BLaER1 (cell line): ENCODE data around the gene FASTKD1.
A peak's percentile ranks its signal among the peaks of the same experiment; 100 is the strongest.
"Not testable (repeated sequence)": the region's sequence is repeated elsewhere in the genome, so short reads cannot be mapped to it uniquely, and the experiment has no call there.

ENCODE experiments used
- H3K27ac ChIP-seq: shearing (Covaris generic); formaldehyde crosslinking; 2 replicates; pipeline ENCODE4 v1.8.1; 2022
- H3K27me3 ChIP-seq: shearing (Covaris generic); formaldehyde crosslinking; 2 replicates; pipeline ENCODE4 v1.8.1; 2022
- H3K36me3 ChIP-seq: shearing (Covaris generic); formaldehyde crosslinking; 2 replicates; pipeline ENCODE4 v1.8.1; 2022
- H3K4me1 ChIP-seq: shearing (Covaris generic); formaldehyde crosslinking; 2 replicates; pipeline ENCODE4 v1.8.1; 2022
- H3K4me2 ChIP-seq: shearing (Covaris generic); formaldehyde crosslinking; 2 replicates; pipeline ENCODE4 v1.8.1; 2022
- H3K4me3 ChIP-seq: shearing (Covaris generic); formaldehyde crosslinking; 2 replicates; pipeline ENCODE4 v1.8.1; 2022
- H3K9ac ChIP-seq: shearing (Covaris generic); formaldehyde crosslinking; 2 replicates; pipeline ENCODE4 v1.8.1; 2022
- H3K9me3 ChIP-seq: shearing (Covaris generic); formaldehyde crosslinking; 2 replicates; pipeline ENCODE4 v1.8.1; 2022
- H4K20me1 ChIP-seq: shearing (Covaris generic); formaldehyde crosslinking; 2 replicates; pipeline ENCODE4 v1.8.1; 2022
- Cebpa-rat ChIP-seq: shearing (Covaris generic); IDR thresholded peaks from 2 replicates; pipeline ENCODE4 v1.8.1; 2022

The FASTKD1 gene

DNA sequence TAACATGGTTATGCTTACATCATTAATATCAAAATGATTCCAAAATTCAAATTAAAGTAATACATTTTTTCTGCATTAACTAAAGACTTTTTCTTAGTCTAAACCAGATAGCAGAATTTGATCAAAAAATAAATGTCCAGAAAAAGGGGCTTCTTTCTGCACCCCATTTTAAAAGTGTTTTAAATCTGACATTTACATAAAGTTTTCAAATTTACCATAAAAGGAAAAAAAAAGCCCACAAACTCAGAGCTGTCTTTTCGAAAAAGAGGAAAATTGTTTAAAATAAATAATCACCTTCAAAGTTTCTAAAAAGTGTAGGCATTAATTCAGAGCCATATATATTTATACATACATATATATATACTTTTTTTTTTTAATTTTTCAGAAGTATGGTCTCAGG lies 1.5 kb downstream of the FASTKD1 start:
- H3K27me3 ChIP-seq = no peaks in the 10 kb centered on the region
- H3K36me3 ChIP-seq = peaks cover 4% of the 10 kb centered on the region; the same call in 1 of the 2 replicates
- H3K9ac ChIP-seq = no peak overlapping the region
- H3K4me3 ChIP-seq = no peak overlapping the region
- H3K4me1 ChIP-seq = peaks cover 27% of the 10 kb centered on the region
- no peak overlapping the region for H3K27ac ChIP-seq
- TF ChIP-seq Cebpa-rat = no peak
- 0 out of 2 replicates have a peak, but pooled peaks cover 3% of the 10 kb centered on the region for H3K9me3 ChIP-seq
- peak overlapping the region; percentile 81 for H3K4me2 ChIP-seq
- H4K20me1 ChIP-seq = no peaks in the 10 kb centered on the region

DNA sequence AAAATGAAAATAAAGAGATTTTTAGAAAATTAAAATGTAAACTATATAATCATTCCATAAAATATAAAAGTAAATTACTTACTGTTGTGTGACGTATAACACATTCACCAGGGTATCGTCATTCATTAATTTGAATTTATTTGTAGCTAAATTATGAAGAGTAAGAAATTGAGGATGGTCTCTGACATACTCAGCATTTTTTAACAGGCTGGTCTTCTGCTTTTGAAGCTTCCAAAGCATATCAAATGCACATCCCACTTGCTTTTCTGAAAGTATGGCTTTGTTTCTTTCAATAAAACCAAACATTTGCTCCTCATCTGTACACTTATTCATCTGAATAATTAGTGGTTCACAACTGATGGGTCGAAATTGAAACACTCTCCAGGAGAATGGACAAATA lies 2.1 kb downstream of the FASTKD1 start:
- no peak overlapping the region for H3K4me3 ChIP-seq
- peak overlapping the region; percentile 81 for H3K4me2 ChIP-seq
- H4K20me1 ChIP-seq = no peaks in the 10 kb centered on the region
- no peak overlapping the region for H3K9ac ChIP-seq
- no peaks in the 10 kb centered on the region for H3K27me3 ChIP-seq
- H3K9me3 ChIP-seq = 0 out of 2 replicates have a peak, but pooled peaks cover 3% of the 10 kb centered on the region
- no peak overlapping the region for H3K27ac ChIP-seq
- TF ChIP-seq Cebpa-rat = no peak
- H3K4me1 ChIP-seq = peaks cover 27% of the 10 kb centered on the region
- H3K36me3 ChIP-seq = peaks cover 9% of the 10 kb centered on the region; the same call in 1 of the 2 replicates

DNA sequence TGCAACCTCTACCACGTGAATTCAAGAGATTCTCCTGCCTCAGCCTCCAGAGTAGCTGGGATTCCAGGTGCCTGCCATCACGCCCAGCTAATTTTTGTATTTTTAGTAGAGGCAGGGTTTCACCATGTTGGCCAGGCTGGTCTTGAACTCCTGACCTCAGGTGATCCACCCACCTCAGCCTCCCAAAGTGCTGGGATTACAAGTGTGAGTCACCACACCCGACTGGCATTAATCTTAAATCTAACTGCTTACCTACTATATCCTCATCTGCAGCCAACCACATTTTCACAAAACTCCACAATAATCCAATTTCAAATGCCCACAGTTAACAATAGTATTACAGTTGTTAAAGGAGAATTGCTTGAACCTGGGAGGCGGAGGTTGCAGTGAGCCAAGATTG lies 2.9 kb downstream of the FASTKD1 start:
- H3K9me3 ChIP-seq, H3K9ac ChIP-seq, H4K20me1 ChIP-seq, H3K4me3 ChIP-seq, H3K4me2 ChIP-seq, H3K27ac ChIP-seq, H3K27me3 ChIP-seq: not testable (repeated sequence)
- peaks cover 27% of the 10 kb centered on the region for H3K4me1 ChIP-seq
- H3K36me3 ChIP-seq = peaks cover 17% of the 10 kb centered on the region

DNA sequence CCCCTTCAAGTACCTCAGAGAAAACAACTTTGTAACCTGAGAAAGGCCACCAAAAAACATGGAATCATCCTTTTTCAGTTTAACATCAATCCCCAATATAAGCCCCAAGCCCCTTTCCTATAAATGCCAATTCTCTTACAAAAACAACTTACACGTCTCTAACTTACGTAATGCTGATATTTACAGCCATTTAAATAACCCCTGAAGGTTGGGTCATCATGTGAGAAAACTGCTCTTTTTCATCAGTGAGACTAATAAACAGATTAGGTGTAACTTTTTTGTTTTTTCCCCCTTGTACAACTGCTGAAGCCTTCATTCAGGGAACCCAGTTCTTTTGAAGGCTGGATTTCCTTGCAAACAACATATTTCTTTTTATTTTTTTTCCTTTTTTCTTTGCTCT lies 3.7 kb downstream of the FASTKD1 start:
- Histone ChIP-seq H3K27me3 (no peaks in the 10 kb centered on the region), H3K9ac (no peak overlapping the region), H3K4me2 (peak overlapping the region; percentile 3; the same call in 1 of the 2 replicates), H3K9me3 (peaks cover 5% of the 10 kb centered on the region; the same call in 1 of the 2 replicates), H3K27ac (no peak overlapping the region), H4K20me1 (no peaks in the 10 kb centered on the region), H3K4me1 (peaks cover 27% of the 10 kb centered on the region), H3K36me3 (peaks cover 23% of the 10 kb centered on the region), H3K4me3 (no peak overlapping the region)
- TF ChIP-seq Cebpa-rat = no peak

DNA sequence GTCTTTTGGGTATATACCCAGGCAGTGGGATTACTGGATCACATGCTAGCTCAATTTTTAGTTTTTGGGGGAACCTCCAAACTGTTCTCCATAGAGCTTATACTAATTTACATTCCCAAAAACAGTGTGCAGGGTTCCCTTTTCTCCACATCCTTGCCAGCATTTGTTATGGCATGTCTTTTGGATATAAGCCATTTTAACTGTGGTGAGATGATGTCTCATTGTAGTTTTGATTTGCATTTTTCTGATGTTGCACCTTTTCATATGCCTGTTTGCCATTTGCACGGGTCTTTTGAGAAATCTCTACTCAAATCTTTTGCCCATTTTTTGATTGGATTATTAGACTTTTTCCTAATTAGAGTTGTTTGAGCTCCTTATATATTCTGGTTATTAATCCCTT lies 8.0 kb downstream of the FASTKD1 start:
- Histone ChIP-seq H3K9me3 (peaks cover 5% of the 10 kb centered on the region; the same call in 1 of the 2 replicates), H3K36me3 (peaks cover 36% of the 10 kb centered on the region), H3K4me3 (no peak overlapping the region), H4K20me1 (no peaks in the 10 kb centered on the region), H3K27ac (no peak overlapping the region), H3K9ac (no peak overlapping the region), H3K4me2 (no peak overlapping the region), H3K27me3 (no peaks in the 10 kb centered on the region), H3K4me1 (peaks cover 8% of the 10 kb centered on the region; the same call in 1 of the 2 replicates)
- no peak for TF ChIP-seq Cebpa-rat

DNA sequence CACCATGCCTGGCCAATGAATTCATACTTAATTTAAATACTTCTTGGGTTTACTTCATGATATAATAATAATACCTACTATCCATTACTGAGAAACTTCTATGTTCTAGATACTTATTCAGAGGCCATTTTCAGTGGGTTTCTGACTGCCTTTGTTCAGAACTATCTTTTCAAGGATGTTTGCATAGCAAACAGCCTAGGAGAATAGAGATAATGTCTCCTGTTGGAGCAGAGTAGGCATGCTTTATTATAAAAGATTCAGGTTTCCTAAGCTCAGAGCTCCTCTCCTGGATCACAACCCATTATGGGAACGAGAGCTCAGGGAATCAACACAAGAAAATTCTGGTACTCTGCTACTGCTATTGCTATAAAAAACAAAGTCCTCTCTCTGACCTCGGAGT lies 11.1 kb downstream of the FASTKD1 start:
- H3K9ac ChIP-seq = no peak overlapping the region
- no peak overlapping the region for H3K4me3 ChIP-seq
- no peak overlapping the region for H3K27ac ChIP-seq
- no peaks in the 10 kb centered on the region for H4K20me1 ChIP-seq
- H3K4me2 ChIP-seq = no peak overlapping the region
- H3K36me3 ChIP-seq = peaks cover 57% of the 10 kb centered on the region
- no peak for TF ChIP-seq Cebpa-rat
- H3K27me3 ChIP-seq = no peaks in the 10 kb centered on the region
- no peaks in the 10 kb centered on the region for H3K4me1 ChIP-seq
- peaks cover 5% of the 10 kb centered on the region; the same call in 1 of the 2 replicates for H3K9me3 ChIP-seq

DNA sequence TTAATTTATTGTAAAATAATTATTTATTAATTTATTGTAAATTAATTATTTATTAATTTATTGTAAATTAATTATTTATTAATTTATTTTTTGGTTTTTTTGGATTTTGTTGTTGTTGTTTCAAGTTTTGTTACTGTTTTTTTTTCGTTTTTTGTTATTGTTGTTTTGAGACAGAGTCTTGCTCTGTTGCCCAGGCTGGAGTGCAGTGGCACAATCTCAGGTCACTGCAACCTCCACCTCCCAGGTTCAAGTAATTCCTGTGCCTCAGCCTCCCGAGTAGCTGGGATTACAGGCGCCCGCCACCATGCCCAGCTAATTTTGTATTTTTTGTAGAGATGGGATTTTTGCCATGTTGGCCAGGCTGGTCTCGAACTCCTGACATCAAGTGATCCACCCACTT lies 11.6 kb downstream of the FASTKD1 start:
- H3K4me3 ChIP-seq, H3K9ac ChIP-seq, H3K4me1 ChIP-seq, H4K20me1 ChIP-seq, H3K27me3 ChIP-seq, H3K4me2 ChIP-seq, H3K27ac ChIP-seq, H3K9me3 ChIP-seq: not testable (repeated sequence)
- peaks cover 57% of the 10 kb centered on the region for H3K36me3 ChIP-seq

DNA sequence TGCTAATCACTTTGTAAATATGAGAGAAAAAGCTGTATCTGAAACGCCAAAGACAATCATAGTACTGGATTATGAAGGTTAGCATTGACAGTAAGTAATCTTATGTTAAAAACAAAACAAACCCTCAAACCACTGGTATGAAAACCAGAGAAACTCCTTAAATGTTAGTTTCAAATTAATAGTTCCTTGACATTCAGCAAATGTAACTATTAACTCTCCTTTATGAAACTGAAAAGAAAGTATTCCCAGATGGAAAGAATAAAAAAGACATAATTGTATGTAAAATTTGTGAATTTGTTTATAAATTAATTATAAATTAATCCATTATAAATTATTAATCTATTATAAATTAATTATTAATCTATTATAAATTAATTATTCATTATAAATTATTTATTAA lies 12.3 kb downstream of the FASTKD1 start:
- no peak overlapping the region for H3K27ac ChIP-seq
- no peak overlapping the region for H3K4me3 ChIP-seq
- peaks cover 56% of the 10 kb centered on the region for H3K36me3 ChIP-seq
- H3K9ac ChIP-seq = no peak overlapping the region
- no peaks in the 10 kb centered on the region for H4K20me1 ChIP-seq
- H3K9me3 ChIP-seq = peaks cover 5% of the 10 kb centered on the region; the same call in 1 of the 2 replicates
- no peaks in the 10 kb centered on the region for H3K27me3 ChIP-seq
- no peaks in the 10 kb centered on the region for H3K4me1 ChIP-seq
- TF ChIP-seq Cebpa-rat = no peak
- H3K4me2 ChIP-seq = no peak overlapping the region

DNA sequence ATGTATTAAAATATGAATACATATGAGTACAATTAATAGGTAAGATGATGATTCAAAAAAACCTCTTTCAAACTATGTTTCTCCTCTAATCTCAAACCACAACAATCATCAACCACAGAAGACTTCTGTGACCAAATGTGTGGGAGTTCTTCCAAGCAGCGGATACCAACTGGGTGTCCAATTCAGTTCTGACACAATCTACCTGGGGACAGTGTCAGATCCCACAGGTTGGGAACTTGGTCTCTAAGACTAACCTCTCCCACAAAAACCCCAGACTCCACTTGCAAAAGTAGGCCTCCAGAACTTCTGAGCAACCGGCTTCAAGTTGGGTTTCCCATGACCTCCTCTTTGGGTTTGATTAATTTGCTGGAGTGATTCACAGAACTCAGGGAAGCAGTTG lies 26.9 kb downstream of the FASTKD1 start:
- Histone ChIP-seq H4K20me1 (no peaks in the 10 kb centered on the region), H3K4me3 (no peak overlapping the region), H3K36me3 (peaks cover 67% of the 10 kb centered on the region), H3K27me3 (no peaks in the 10 kb centered on the region), H3K9me3 (no peaks in the 10 kb centered on the region), H3K4me2 (no peak overlapping the region), H3K27ac (no peak overlapping the region), H3K4me1 (no peaks in the 10 kb centered on the region), H3K9ac (no peak overlapping the region)
- no peak for TF ChIP-seq Cebpa-rat

DNA sequence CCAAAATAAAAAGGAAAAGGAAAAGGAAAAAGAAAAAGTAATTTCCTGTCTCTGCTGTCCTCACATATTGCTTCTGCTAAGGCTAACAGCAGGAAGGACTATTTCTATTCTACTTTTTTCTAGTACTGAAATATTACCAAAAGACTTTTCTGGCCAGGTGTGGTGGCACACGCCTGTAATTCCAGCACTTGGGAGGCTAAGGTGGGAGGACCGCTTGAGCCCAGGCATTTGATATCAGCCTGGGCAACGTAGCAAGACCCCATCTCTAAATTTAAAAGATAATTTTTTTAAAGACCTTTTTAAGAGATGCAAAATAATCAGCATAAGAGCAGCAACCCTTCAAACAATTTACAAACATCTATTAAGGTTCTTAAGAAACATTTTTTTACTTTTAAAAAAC lies 31.2 kb downstream of the FASTKD1 start:
- Histone ChIP-seq H3K27ac (no peak overlapping the region), H3K4me2 (no peak overlapping the region), H3K4me3 (no peak overlapping the region), H3K9me3 (no peaks in the 10 kb centered on the region), H4K20me1 (no peaks in the 10 kb centered on the region), H3K36me3 (peaks cover 51% of the 10 kb centered on the region), H3K27me3 (no peaks in the 10 kb centered on the region), H3K4me1 (no peaks in the 10 kb centered on the region), H3K9ac (no peak overlapping the region)
- no peak for TF ChIP-seq Cebpa-rat

DNA sequence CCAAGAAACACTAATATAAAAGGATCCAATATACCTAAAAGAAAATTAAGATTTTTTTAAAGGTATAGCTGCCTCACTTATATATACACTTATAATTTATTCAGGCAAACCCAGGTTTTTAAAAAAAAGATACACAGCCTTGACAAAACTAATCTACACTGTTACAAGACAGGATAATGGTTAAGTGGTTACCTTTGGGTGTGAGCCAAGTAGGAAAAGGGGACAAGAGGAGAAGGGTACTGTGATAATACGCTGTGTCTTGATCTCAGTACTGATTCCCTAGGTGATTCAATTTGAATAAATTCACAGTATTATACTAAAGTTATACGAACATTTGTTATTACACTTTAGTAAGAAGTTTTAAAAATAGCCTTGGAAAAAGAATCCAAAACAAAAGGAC lies 33.5 kb downstream of the FASTKD1 start:
- Histone ChIP-seq H3K4me3 (no peak overlapping the region), H3K4me1 (no peaks in the 10 kb centered on the region), H3K36me3 (peaks cover 58% of the 10 kb centered on the region), H3K9me3 (no peaks in the 10 kb centered on the region), H3K9ac (no peak overlapping the region), H3K4me2 (no peak overlapping the region), H3K27me3 (no peaks in the 10 kb centered on the region), H3K27ac (no peak overlapping the region), H4K20me1 (no peaks in the 10 kb centered on the region)
- TF ChIP-seq Cebpa-rat = no peak

DNA sequence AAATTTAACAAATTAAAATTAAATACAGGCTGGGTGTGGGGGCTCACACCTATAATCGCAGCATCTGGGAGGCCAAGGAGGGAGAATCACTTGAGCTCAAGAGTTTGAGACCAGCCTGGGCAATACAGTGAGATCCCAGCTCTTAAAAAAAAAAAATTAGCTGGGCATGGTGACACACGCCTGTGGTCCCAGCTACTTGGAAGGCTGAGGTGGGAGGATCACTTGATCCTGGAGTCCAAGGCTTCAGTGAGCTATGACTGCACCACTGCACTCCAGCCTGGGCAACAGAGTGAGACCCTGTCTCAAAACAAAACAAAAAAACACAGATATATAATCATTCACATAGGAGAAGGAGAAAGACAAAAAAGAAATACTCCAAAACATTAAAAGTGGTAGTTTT lies 34.2 kb downstream of the FASTKD1 start:
- H3K9ac ChIP-seq, H3K9me3 ChIP-seq, H3K4me2 ChIP-seq, H4K20me1 ChIP-seq, H3K27ac ChIP-seq, H3K4me3 ChIP-seq, H3K27me3 ChIP-seq, H3K4me1 ChIP-seq: not testable (repeated sequence)
- H3K36me3 ChIP-seq = peaks cover 59% of the 10 kb centered on the region
